HEK293 (cell line): ENCODE results near the gene TBK1.

Source experiments
- CTCF ChIA-PET: fragments of 350-600 bp; formaldehyde crosslinking; extraction: SDS; loops from one replicate; lab custom pipeline; 2021; ENCODE audit warnings: antibody characterized with exemption; lab: Yijun Ruan, JAX
- POLR2A ChIA-PET: fragments of 300-600 bp; formaldehyde crosslinking; extraction: SDS; loops from one replicate; lab custom pipeline; 2020; ENCODE audit warnings: antibody characterized with exemption, inconsistent platforms; lab: Yijun Ruan, JAX
- H3K27ac ChIP-seq: fragments of 200-500 bp; sonication (Bioruptor generic); 2 replicates; pipeline ENCODE4 v1.5.1; 2014; ENCODE audit warnings: low read depth, low read length, control low read depth, inconsistent platforms; ENCODE audit errors: extremely low read depth
- H3K36me3 ChIP-seq, 2 experiments: fragments of 200-500 bp in 1 of 2; sonication (Bioruptor generic) in 1 of 2; 1 replicate in 1 of 2; 2 replicates in 1 of 2; pipeline ENCODE4 v1.5.1; 2014 to 2017; ENCODE audit warnings: inconsistent platforms in 2 of 2, low read length in 2 of 2; ENCODE audit not compliant: control insufficient read depth in 2 of 2, insufficient read depth in 1 of 2
- H3K4me1 ChIP-seq: fragments of 200-500 bp; sonication (Bioruptor generic); 2 replicates; pipeline ENCODE4 v1.5.1; 2014; ENCODE audit warnings: mild to moderate bottlenecking, low read length, inconsistent platforms; ENCODE audit not compliant: control insufficient read depth, insufficient read depth
- H3K4me3 ChIP-seq: 2 replicates; pipeline ENCODE4 v1.5.1; 2011; ENCODE audit warnings: low read depth, mild to moderate bottlenecking, control low read depth, low read length, moderate library complexity
- H3K9me3 ChIP-seq: fragments of 200-500 bp; sonication (Bioruptor generic); 2 replicates; pipeline ENCODE4 v1.5.1; 2014; ENCODE audit warnings: low read depth, low read length, inconsistent platforms; ENCODE audit not compliant: control insufficient read depth, insufficient read depth
- GLIS1 ChIP-seq: fragments of 450-650 bp; formaldehyde crosslinking; IDR thresholded peaks from 2 replicates; pipeline ENCODE4 v1.5.1; 2016; ENCODE audit warnings: missing biosample characterization, missing genetic modification characterization
- KLF1 ChIP-seq: fragments of 450-650 bp; formaldehyde crosslinking; IDR thresholded peaks from 2 replicates; pipeline ENCODE4 v1.5.1; 2016; ENCODE audit warnings: missing biosample characterization, missing genetic modification characterization
- TCF7L2 ChIP-seq: IDR thresholded peaks from 2 replicates; pipeline ENCODE4 v1.6.1; 2011; ENCODE audit warnings: low read depth, mild to moderate bottlenecking, inconsistent platforms, low read length, moderate library complexity, borderline replicate concordance
- WT1 ChIP-seq: fragments of 450-650 bp; formaldehyde crosslinking; IDR thresholded peaks from 2 replicates; pipeline ENCODE4 v1.5.1; 2016; ENCODE audit warnings: missing biosample characterization, missing genetic modification characterization
- ZBTB10 ChIP-seq: fragments of 450-650 bp; formaldehyde crosslinking; IDR thresholded peaks from 2 replicates; pipeline ENCODE4 v1.5.1; 2016; ENCODE audit warnings: missing biosample characterization, missing genetic modification characterization
- ZBTB26 ChIP-seq: fragments of 450-650 bp; formaldehyde crosslinking; optimal IDR thresholded peaks from 2 replicates; pipeline ENCODE3; 2016; ENCODE audit warnings: missing biosample characterization, mild to moderate bottlenecking, missing genetic modification characterization
- ZIC2 ChIP-seq: fragments of 450-650 bp; formaldehyde crosslinking; IDR thresholded peaks from 2 replicates; pipeline ENCODE4 v1.5.1; 2016; ENCODE audit warnings: missing biosample characterization, missing genetic modification characterization
- ZNF324 ChIP-seq: fragments of 450-650 bp; formaldehyde crosslinking; IDR thresholded peaks from 2 replicates; pipeline ENCODE4 v1.5.1; 2016; ENCODE audit warnings: missing biosample characterization, missing genetic modification characterization
- ZNF335 ChIP-seq: fragments of 450-650 bp; formaldehyde crosslinking; conservative IDR thresholded peaks from 2 replicates; pipeline ENCODE4 v1.5.1; 2016; ENCODE audit warnings: missing biosample characterization, missing genetic modification characterization
- ZNF394 ChIP-seq: fragments of 450-650 bp; formaldehyde crosslinking; IDR thresholded peaks from 2 replicates; pipeline ENCODE4 v1.5.1; 2016; ENCODE audit warnings: missing biosample characterization, missing genetic modification characterization, mild to moderate bottlenecking, moderate library complexity, borderline replicate concordance
- ZNF398 ChIP-seq: fragments of 450-650 bp; formaldehyde crosslinking; IDR thresholded peaks from 2 replicates; pipeline ENCODE4 v1.5.1; 2017; ENCODE audit warnings: missing biosample characterization, missing genetic modification characterization
- ZNF513 ChIP-seq: fragments of 450-650 bp; IDR thresholded peaks from 2 replicates; pipeline ENCODE4 v1.5.1; 2018; ENCODE audit warnings: missing biosample characterization, missing genetic modification characterization
- ZNF518A ChIP-seq: fragments of 450-650 bp; formaldehyde crosslinking; conservative IDR thresholded peaks from 2 replicates; pipeline ENCODE4 v1.5.1; 2016; ENCODE audit warnings: low read depth, missing biosample characterization, missing genetic modification characterization
- ZNF548 ChIP-seq: fragments of 450-650 bp; formaldehyde crosslinking; IDR thresholded peaks from 2 replicates; pipeline ENCODE4 v1.5.1; 2016; ENCODE audit warnings: missing biosample characterization, missing genetic modification characterization
- ZNF623 ChIP-seq: fragments of 450-650 bp; formaldehyde crosslinking; IDR thresholded peaks from 2 replicates; pipeline ENCODE4 v1.5.1; 2016; ENCODE audit warnings: missing biosample characterization, missing genetic modification characterization
- ZNF626 ChIP-seq: fragments of 450-650 bp; sonication (Bioruptor Pico); formaldehyde crosslinking; IDR thresholded peaks from 2 replicates; pipeline ENCODE4 v1.5.1; 2018; ENCODE audit warnings: missing biosample characterization, missing genetic modification characterization, inconsistent platforms
- ZNF785 ChIP-seq: fragments of 450-650 bp; formaldehyde crosslinking; IDR thresholded peaks from 2 replicates; pipeline ENCODE4 v1.5.1; 2016; ENCODE audit warnings: missing biosample characterization, missing genetic modification characterization
- ZSCAN30 ChIP-seq: fragments of 450-650 bp; IDR thresholded peaks from 2 replicates; pipeline ENCODE4 v1.5.1; 2018; ENCODE audit warnings: missing biosample characterization, mild to moderate bottlenecking, missing genetic modification characterization, moderate library complexity

The TBK1 gene

GRCh38 chr12:64403707-64404469, 48.0 kb upstream of the TBK1 start, which contains the start of gene XPOT (continued):
- 0 out of 2 replicates have a peak, but pooled peaks have one; percentile 26 for TF ChIP-seq ZNF785 (tag by site-specific recombination)
- TF ChIP-seq ZNF623 (tag by site-specific recombination): no peak
- peak; percentile 9; the same call in 1 of the 2 replicates for TF ChIP-seq GLIS1 (tag by site-specific recombination)

GRCh38 chr12:64404470-64405256, 47.3 kb upstream of the TBK1 start:
- H3K4me1 ChIP-seq: no peaks in the 10 kb centered on the region
- peak overlapping the region; percentile 87 for H3K4me3 ChIP-seq
- ChIA-PET POLR2A (interaction anchor here (0.6 to 1.0 kb wide), 7 partner anchors 19 to 1777 kb away, joined by 3 to 7 read pairs (median 3); no protein-coding TSS in a partner anchor), CTCF (interaction anchor here (0.6 to 0.7 kb wide), 3 partner anchors 37 to 207 kb away, joined by 3 to 4 read pairs (median 3); no protein-coding TSS in a partner anchor)
- no peaks in the 10 kb centered on the region for H3K36me3 ChIP-seq
- peak overlapping the region; percentile 100 for H3K27ac ChIP-seq
- H3K9me3 ChIP-seq: no peaks in the 10 kb centered on the region
- TF ChIP-seq ZNF335 (tag by site-specific recombination) (peak; percentile 84), ZSCAN30 (tag by site-specific recombination) (peak; percentile 82), KLF1 (tag by site-specific recombination) (0 out of 2 replicates have a peak, but pooled peaks have one; percentile 40), ZNF626 (tag by site-specific recombination) (no peak), ZIC2 (peak; percentile 61), ZBTB10 (tag by site-specific recombination) (peak; percentile 93; the same call in 1 of the 2 replicates), TCF7L2 (no peak), ZBTB26 (tag by site-specific recombination) (peak; percentile 98), ZNF398 (tag by site-specific recombination) (peak; percentile 97), ZNF324 (tag by site-specific recombination) (peak; percentile 81; the same call in 1 of the 2 replicates), ZNF548 (no peak), WT1 (tag by site-specific recombination) (no peak), ZNF513 (0 out of 2 replicates have a peak, but pooled peaks have one; percentile 8), ZNF518A (tag by site-specific recombination) (0 out of 2 replicates have a peak, but pooled peaks have one; percentile 37), ZNF394 (tag by site-specific recombination) (0 out of 2 replicates have a peak, but pooled peaks have one; percentile 57)
